Kidney epithelial cell (primary cell): ENCODE measurements around the gene PPAT. TPM values are rescaled to one million over a fixed set of nuclear protein-coding genes. Genes with fewer than 3 reads are reported as not detected.
A peak's percentile ranks its signal among the peaks of the same experiment; 100 is the strongest.

Experiments
- DNase-seq: peaks from one replicate; pipeline ENCODE4 v3.0.0-alpha.2; 2010; ENCODE audit warnings: low read depth
- H3K27me3 ChIP-seq: 2 replicates; pipeline ENCODE4 v1.6.0; 2011; ENCODE audit warnings: low read length; ENCODE audit not compliant: control insufficient read depth, insufficient read depth
- H3K36me3 ChIP-seq: 2 replicates; pipeline ENCODE4 v1.5.1; 2011; ENCODE audit warnings: low read length; ENCODE audit not compliant: control insufficient read depth, insufficient read depth
- H3K4me3 ChIP-seq: 2 replicates; pipeline ENCODE4 v1.5.1; 2011; ENCODE audit warnings: low read depth, mild to moderate bottlenecking, control low read depth, low read length
- total RNA-seq: library from RNA; depleted of rRNA; stranded (reverse); fragments of >200 nt; gene quantifications from 2 replicates; pipeline ENCODE4 v1.2.3, GENCODE V29; 2015
- TF ChIP-seq, protein P1 (sequence below): IDR thresholded peaks from 2 replicates; pipeline ENCODE4 v1.5.1; 2011; ENCODE audit warnings: mild to moderate bottlenecking, moderate library complexity, low read length, control low read depth, inconsistent platforms; ENCODE audit not compliant: insufficient read depth, poor library complexity, severe bottlenecking

Gene PPAT
- total RNA-seq, 1 donor from 2014 or later = 15.5 TPM

DNA sequence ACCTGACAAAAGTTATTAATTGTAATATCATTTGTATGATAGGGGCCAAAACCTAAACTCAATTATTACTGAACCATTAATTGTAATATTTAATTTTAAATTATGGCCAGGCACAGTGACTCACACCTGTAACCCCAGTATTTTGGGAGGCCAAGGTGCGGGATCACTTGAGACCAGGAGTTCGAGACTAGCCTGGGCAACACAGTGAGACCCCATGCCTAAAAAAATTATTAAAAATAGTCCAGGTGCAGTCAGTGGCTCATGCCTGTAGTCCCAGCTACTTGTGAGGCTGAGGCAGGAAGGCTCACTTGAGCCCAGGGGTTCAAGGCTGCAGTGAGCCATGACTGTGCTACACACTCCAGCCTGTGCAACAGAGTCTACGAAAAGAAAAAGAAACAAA is 18.0 kb downstream of the PPAT start:
- no peak for DNase-seq
- TF ChIP-seq, protein P1, sequence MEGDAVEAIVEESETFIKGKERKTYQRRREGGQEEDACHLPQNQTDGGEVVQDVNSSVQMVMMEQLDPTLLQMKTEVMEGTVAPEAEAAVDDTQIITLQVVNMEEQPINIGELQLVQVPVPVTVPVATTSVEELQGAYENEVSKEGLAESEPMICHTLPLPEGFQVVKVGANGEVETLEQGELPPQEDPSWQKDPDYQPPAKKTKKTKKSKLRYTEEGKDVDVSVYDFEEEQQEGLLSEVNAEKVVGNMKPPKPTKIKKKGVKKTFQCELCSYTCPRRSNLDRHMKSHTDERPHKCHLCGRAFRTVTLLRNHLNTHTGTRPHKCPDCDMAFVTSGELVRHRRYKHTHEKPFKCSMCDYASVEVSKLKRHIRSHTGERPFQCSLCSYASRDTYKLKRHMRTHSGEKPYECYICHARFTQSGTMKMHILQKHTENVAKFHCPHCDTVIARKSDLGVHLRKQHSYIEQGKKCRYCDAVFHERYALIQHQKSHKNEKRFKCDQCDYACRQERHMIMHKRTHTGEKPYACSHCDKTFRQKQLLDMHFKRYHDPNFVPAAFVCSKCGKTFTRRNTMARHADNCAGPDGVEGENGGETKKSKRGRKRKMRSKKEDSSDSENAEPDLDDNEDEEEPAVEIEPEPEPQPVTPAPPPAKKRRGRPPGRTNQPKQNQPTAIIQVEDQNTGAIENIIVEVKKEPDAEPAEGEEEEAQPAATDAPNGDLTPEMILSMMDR = no peak
- no peaks in the 10 kb centered on the region for H3K36me3 ChIP-seq
- no peak overlapping the region for H3K4me3 ChIP-seq
- H3K27me3 ChIP-seq = no peaks in the 10 kb centered on the region

DNA sequence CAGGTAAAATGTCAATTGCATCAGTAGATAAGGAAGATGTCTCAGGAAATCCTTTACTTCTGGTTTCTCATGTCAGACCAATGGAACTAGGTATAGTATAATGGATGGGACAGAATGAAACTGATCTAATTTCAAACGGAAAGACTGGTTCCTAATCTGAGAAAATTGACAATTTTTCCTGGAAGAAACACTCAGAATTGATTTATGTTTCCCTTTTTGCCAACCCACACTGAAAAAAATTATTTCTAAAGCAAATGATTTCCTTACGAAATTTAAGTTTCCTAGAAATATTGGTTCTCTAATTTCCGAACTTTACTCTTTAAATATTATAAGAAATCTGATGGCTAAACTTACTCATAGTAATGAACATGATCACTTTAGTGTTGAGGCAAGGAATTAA is 19.1 kb downstream of the PPAT start:
- Histone ChIP-seq H3K27me3 (no peaks in the 10 kb centered on the region), H3K4me3 (no peak overlapping the region), H3K36me3 (no peaks in the 10 kb centered on the region)
- no peak for DNase-seq
- TF ChIP-seq, protein P1 = no peak

DNA sequence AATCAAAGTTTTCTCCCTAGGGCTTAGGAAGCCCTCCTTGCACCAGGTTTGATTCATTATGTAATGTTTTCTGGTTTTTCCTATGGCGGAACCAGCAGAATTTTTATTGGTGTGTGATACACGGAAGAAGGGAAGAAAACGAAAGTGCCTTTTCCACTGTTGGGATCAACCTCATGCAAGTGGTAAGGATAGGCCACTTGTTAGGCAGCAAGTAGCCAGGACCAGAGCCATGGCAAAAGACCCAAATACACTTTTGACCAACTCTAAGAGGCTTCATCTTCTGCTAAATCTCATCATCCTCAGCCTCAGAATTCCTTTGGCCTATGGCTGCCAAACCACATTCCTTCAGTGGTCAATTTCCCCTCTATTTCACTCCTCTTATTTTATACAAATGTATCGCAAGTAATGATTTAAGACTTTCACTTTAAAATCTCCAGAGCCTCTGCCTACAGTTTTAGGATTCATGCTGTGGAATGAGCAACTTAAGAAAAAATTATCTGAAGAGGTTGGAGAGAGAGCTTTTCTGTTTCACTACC is 21.2 kb downstream of the PPAT start:
- TF ChIP-seq, protein P1 = no peak
- no peak for DNase-seq
- no peaks in the 10 kb centered on the region for H3K36me3 ChIP-seq
- H3K4me3 ChIP-seq = no peak overlapping the region
- no peaks in the 10 kb centered on the region for H3K27me3 ChIP-seq

DNA sequence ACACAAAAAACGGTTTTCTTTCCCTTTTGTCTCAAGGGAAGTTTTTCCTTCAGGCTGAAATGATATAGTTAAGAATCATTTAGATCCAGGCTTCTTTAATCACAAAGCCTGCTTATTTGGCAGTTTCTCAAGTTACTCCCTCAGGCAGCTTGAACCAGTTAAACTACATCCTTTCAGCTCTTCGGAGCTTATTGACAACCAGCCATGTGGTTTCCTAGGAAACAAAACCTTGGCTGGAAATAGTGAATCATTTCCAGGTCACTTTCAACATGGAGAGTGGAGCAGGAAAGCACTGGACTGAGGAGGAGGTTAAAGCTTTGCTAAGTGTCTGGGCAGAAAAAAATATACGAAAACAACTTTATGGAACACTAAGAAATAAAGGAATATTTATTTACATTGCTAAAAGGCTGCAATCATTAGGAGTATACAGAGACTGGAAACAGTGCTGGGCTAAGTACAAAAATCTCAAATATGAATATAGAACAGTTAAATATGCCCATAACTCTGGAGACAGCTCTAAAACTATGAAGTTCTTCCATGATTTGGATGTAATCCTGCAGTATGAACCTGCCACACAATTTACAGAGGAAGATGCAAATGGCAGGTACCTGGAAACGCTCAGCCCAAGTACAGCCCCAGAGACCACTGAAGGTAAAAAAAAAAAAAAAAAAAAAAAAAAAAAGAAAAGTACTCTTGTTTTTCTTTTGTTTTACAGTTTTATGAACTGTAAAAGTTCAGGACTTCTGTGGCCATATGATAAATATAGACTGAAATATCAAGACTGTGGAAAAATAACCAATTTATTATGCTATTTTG is 25.0 kb downstream of the PPAT start:
- peak; percentile 96 for DNase-seq

DNA sequence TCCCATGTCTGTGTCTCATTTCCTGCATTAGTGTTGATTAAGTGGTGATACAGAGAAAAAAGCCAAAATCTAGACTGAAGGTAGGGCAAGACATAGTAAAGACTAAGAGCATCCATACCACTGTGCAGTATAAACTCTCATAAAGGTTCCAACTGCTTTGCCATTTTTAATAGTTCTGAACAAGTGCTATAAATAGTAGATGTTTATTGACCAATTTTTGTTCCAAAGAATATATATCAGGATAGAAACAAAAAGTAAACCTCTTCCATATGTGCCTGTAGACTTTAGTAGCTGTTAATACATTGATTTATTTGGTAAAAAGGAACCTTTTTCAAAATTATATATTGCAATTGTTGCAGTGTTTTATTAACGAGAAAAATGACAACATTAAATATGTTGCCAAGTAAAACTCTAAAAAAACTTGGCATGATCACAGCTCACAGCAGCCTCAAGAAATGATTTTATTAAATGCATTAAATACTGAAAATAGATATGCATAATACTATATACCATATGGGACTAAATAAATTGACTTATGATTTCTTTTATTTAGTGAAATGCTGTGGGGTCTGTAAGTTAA is 25.8 kb downstream of the PPAT start:
- DNase-seq = no peak
- H3K4me3 ChIP-seq = no peak overlapping the region
- peaks cover 2% of the 10 kb centered on the region for H3K36me3 ChIP-seq
- H3K27me3 ChIP-seq = no peaks in the 10 kb centered on the region
- TF ChIP-seq, protein P1 = no peak

More for the DNA sequence above, 25.0 kb downstream of the PPAT start:
- Histone ChIP-seq H3K36me3 (peaks cover under 1% of the 10 kb centered on the region), H3K27me3 (no peaks in the 10 kb centered on the region), H3K4me3 (peak overlapping the region; percentile 16)
- TF ChIP-seq, protein P1 = no peak
